ENCODE measurements around the gene PGAM5.

PGAM5 gene

GRCh38 chr12:132665794-132666193 lies 44.8 kb upstream of the PGAM5 start:
- TF ChIP-seq, protein P1, sequence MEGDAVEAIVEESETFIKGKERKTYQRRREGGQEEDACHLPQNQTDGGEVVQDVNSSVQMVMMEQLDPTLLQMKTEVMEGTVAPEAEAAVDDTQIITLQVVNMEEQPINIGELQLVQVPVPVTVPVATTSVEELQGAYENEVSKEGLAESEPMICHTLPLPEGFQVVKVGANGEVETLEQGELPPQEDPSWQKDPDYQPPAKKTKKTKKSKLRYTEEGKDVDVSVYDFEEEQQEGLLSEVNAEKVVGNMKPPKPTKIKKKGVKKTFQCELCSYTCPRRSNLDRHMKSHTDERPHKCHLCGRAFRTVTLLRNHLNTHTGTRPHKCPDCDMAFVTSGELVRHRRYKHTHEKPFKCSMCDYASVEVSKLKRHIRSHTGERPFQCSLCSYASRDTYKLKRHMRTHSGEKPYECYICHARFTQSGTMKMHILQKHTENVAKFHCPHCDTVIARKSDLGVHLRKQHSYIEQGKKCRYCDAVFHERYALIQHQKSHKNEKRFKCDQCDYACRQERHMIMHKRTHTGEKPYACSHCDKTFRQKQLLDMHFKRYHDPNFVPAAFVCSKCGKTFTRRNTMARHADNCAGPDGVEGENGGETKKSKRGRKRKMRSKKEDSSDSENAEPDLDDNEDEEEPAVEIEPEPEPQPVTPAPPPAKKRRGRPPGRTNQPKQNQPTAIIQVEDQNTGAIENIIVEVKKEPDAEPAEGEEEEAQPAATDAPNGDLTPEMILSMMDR (IDR thresholded peaks at IDR 0.05; ENCODE audit: control insufficient read depth, extremely low read depth, insufficient read depth), result no peak
- DNase-seq (ENCODE audit: low read depth), result no peak
- H3K4me3 ChIP-seq (ENCODE audit: low read depth, low read length), result no peak overlapping the region

DNA sequence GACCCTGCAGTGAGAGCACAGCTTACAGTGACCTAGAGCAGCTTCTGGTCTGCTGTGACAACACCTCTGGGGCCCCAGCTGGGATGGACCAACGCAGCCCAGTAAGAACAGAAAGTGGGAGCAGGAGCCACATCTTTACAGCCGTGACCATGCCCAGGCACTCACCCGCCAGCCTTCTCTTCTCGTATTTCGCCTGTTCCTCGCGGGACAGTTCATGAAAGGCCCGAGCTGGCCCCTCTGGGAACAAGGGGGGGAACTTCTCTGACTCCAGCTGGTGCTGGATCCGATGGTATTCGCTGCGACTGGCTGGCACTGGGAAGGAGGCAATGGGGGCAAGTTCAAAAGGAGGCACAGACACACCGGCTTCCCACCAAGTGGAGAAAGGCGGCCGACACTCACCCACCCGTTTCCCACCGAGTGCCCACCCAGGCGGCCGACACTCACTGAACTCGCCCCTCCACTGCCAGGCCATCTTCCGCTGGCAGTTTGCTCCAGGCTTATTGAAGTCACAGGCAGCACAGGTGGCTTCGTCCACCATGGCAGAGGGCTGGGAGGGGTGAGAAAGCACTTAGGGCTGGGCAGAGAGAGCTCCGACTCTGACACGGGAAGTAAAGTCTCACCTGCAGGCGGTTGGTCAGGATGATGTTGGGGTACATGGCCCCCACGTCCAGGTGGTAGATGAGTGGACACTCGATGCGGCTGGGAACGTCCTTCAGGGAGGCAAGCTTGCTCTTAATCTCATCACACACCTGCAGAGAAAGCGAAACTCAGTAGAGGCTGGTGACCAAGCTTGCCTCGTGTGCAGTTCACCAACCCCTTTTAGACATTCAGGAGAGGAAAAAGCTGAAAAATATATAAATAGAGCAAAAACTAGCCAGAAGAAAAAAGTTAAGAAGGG lies 42.2 kb upstream of the PGAM5 start:
- no peak overlapping the region for H3K4me3 ChIP-seq (ENCODE audit: low read depth, low read length)
- TF ChIP-seq, protein P1 (IDR thresholded peaks at IDR 0.05; ENCODE audit: control insufficient read depth, extremely low read depth, insufficient read depth), result no peak
- no peak for DNase-seq (ENCODE audit: low read depth)

GRCh38 chr12:132669166-132669879 lies 41.3 kb upstream of the PGAM5 start:
- H3K4me3 ChIP-seq (ENCODE audit: low read depth, low read length), result no peak overlapping the region
- DNase-seq (ENCODE audit: low read depth), result no peak
- TF ChIP-seq, protein P1 (IDR thresholded peaks at IDR 0.05; ENCODE audit: control insufficient read depth, extremely low read depth, insufficient read depth), result no peak

DNA sequence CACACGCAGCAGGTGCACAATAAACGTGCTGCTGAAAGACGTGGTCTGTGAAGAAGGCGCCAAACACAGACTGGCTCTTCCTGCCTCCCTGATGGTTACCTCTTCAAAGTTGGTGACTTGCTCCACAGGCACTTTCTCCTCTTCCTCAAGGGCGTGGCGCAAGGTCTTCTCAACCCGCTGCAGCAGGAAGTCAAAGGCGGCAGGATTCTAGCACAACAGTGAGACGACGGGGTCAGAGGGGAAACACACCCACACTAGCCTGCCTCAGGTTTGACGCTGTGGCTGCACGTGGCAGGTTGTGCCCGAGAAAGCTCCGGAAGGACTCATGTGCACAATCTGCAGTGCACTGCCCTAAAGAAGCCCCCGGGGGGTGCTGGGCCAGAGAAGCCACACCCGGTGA lies 38.5 kb upstream of the PGAM5 start:
- TF ChIP-seq, protein P1 (IDR thresholded peaks at IDR 0.05; ENCODE audit: control insufficient read depth, extremely low read depth, insufficient read depth), result no peak
- H3K4me3 ChIP-seq (ENCODE audit: low read depth, low read length), result no peak overlapping the region
- DNase-seq (ENCODE audit: low read depth), result no peak

DNA sequence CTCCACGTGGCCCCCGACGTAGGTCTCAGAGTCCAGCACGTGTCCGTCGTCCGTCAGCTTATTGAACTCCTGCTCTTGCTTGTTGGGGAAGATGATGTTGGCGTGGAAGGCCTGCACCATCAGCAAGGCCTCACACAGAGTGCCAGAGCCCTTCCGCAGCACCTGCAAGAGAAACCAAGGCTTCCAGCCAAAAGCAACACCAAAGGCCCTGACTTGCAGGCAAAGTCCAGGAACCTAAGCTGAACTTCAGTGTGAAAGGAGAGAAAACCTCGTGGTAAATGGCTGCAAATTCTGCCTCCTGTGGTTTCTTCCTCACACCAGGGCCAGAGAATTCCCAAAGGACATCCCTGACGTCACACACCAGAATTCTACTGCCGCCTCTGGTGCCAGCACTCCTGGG lies 38.0 kb upstream of the PGAM5 start:
- no peak for DNase-seq (ENCODE audit: low read depth)
- TF ChIP-seq, protein P1 (IDR thresholded peaks at IDR 0.05; ENCODE audit: control insufficient read depth, extremely low read depth, insufficient read depth), result no peak

GRCh38 chr12:132673288-132674179 lies 37.1 kb upstream of the PGAM5 start:
- TF ChIP-seq, protein P1 (IDR thresholded peaks at IDR 0.05; ENCODE audit: control insufficient read depth, extremely low read depth, insufficient read depth), result no peak
- H3K4me3 ChIP-seq (ENCODE audit: low read depth, low read length), result no peak overlapping the region

More for the DNA sequence above, 38.0 kb upstream of the PGAM5 start:
- H3K4me3 ChIP-seq (ENCODE audit: low read depth, low read length), result no peak overlapping the region

More at GRCh38 chr12:132673288-132674179, 37.1 kb upstream of the PGAM5 start:
- no peak for DNase-seq (ENCODE audit: low read depth)
